C4-2B (cell line): ENCODE data around the gene KRTAP23-1.

Experiments
- CTCF ChIP-seq: fragments of 450-650 bp; conservative IDR thresholded peaks from 2 replicates; pipeline ENCODE4 v1.5.1; 2017; ENCODE audit warnings: mild to moderate bottlenecking
- ZFX ChIP-seq: fragments of 450-650 bp; IDR thresholded peaks from 2 replicates; pipeline ENCODE4 v1.6.1; 2017

DNA sequence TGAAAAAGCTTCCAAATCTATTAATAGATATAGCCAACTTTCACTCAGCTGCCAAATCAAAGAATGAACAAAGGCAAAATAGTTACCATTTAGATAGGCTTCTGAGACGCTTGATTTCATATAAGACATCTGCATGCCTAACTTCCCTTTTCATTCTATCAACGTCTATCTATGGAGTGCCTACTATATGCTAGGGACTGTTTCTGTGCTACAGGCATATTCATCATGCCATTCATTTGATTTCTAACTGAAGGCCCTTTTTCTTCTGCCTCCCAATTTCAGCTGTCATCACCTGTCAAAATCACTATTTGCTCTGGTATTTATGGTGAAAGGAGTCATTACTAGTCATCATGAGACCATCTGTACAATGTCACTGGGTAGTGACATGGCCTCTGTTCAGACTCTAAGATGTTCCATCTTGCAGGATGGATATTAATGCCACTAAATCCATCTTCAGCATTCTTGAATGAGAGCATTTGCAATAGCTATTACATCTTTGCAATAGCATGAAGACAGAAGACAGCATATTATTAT is 43.2 kb upstream of the KRTAP23-1 start:
- TF ChIP-seq CTCF (no peak), ZFX (no peak)
